K562 (cell line): ENCODE data around the gene LTBP1. TPM values are rescaled to one million over a fixed set of nuclear protein-coding genes. Genes with fewer than 3 reads are reported as not detected.

Experiments
- ATAC-seq: fragments of 200-7000 bp; cut with Tn5 transposase; 3 replicates; pipeline ENCODE4 v1.9.1; 2020; ENCODE audit warnings: moderate library complexity
- BruUV-seq: library from RNA; stranded (reverse); fragments of 400-500 nt; replicated peaks from 2 replicates; lab custom pipeline; 2021; lab: Mats Ljungman, UMichigan
- CTCF ChIA-PET: fragments of 300-600 bp; formaldehyde crosslinking; extraction: SDS; loops from one replicate; lab custom pipeline; 2021; ENCODE audit warnings: low intra/inter-chr PET ratio; lab: Yijun Ruan, JAX
- POLR2A ChIA-PET: fragments of 300-600, 350-650 bp; sonication (Branson Sonifier 250); formaldehyde crosslinking; extraction: SDS; loops from one replicate; lab custom pipeline; 2021; ENCODE audit warnings: antibody characterized with exemption, inconsistent platforms; lab: Yijun Ruan, JAX
- DNase-seq, 4 experiments: peaks; one replicate each; pipeline versions ENCODE4 v3.0.0 to v3.0.0-alpha.2; 2011 to 2018; ENCODE audit warnings: low spot score in 3 of 4, mixed read lengths in 3 of 4; ENCODE audit errors: extremely low read depth in 1 of 4
- FAIRE-seq: peaks from 2 replicates; lab custom pipeline; 2011; peaks lifted over from hg19 to GRCh38; lab: Jason Lieb, UNC
- H2AFZ ChIP-seq: 2 replicates; pipeline ENCODE4 v1.6.0; 2011; ENCODE audit warnings: low read depth, low read length, control low read depth, inconsistent platforms
- H3K27ac ChIP-seq: fragments of 200-600 bp; 3 replicates; pipeline ENCODE4 v1.8.0; 2011; ENCODE audit warnings: low read depth, mild to moderate bottlenecking, control low read depth, inconsistent platforms, low read length, moderate library complexity, mixed read lengths; ENCODE audit errors: extremely low read depth
- H3K27me3 ChIP-seq, 2 experiments: fragments of 300-600 bp in 1 of 2; 2 replicates in 1 of 2; 3 replicates in 1 of 2; pipeline versions ENCODE4 v1.6.0 to v1.8.0; 2011; ENCODE audit warnings: inconsistent platforms in 2 of 2, low read length in 2 of 2, mild to moderate bottlenecking in 1 of 2, mixed read lengths in 1 of 2, moderate library complexity in 1 of 2; ENCODE audit not compliant: control insufficient read depth in 2 of 2, insufficient read depth in 2 of 2
- H3K36me3 ChIP-seq: fragments of 300-600 bp; 3 replicates; pipeline ENCODE4 v1.8.0; 2011; ENCODE audit warnings: mild to moderate bottlenecking, low read length, inconsistent platforms; ENCODE audit not compliant: control insufficient read depth, insufficient read depth
- H3K4me1 ChIP-seq, 2 experiments: fragments of 200-600 bp in 1 of 2; replicated peaks in 1 of 2; 2 replicates in 1 of 2; 3 replicates in 1 of 2; pipeline versions ENCODE4 v1.5.1 to v1.8.0; 2011; ENCODE audit warnings: inconsistent platforms in 2 of 2, low read length in 2 of 2, mild to moderate bottlenecking in 1 of 2, mixed read lengths in 1 of 2, moderate library complexity in 1 of 2; ENCODE audit not compliant: control insufficient read depth in 2 of 2, insufficient read depth in 2 of 2
- H3K4me2 ChIP-seq: 2 replicates; pipeline ENCODE4 v1.6.1; 2011; ENCODE audit warnings: low read length, control low read depth, inconsistent platforms, mixed read lengths; ENCODE audit not compliant: insufficient read depth
- H3K4me3 ChIP-seq: fragments of 200-600 bp; sonication (generic), shearing (Covaris generic); 2 replicates; pipeline ENCODE4 v1.5.1; 2016; ENCODE audit warnings: control low read depth, inconsistent platforms
- H3K79me2 ChIP-seq: fragments of 200-600 bp; 3 replicates; pipeline ENCODE4 v1.8.0; 2011; ENCODE audit warnings: low read length, inconsistent platforms; ENCODE audit not compliant: control insufficient read depth, insufficient read depth
- H3K9ac ChIP-seq, 2 experiments: 2 replicates each; pipeline versions ENCODE4 v1.6.0 to v1.6.1; 2011; ENCODE audit warnings: low read depth in 2 of 2, low read length in 2 of 2, control low read depth in 1 of 2, inconsistent platforms in 1 of 2, mild to moderate bottlenecking in 1 of 2, mixed read lengths in 1 of 2; ENCODE audit not compliant: insufficient read depth in 1 of 2
- H3K9me1 ChIP-seq: one replicate; pipeline ENCODE4 v1.6.0; 2011; ENCODE audit warnings: inconsistent platforms, mild to moderate bottlenecking, low read length, moderate library complexity; ENCODE audit not compliant: control insufficient read depth, insufficient read depth
- H3K9me3 ChIP-seq: replicated peaks from 2 replicates; pipeline ENCODE4 v1.5.1; 2011; ENCODE audit warnings: low read depth, low read length, inconsistent platforms; ENCODE audit not compliant: control insufficient read depth, insufficient read depth
- H4K20me1 ChIP-seq: replicated peaks from 2 replicates; pipeline ENCODE4 v1.6.1; 2011; ENCODE audit warnings: low read length, inconsistent platforms, mixed read lengths; ENCODE audit not compliant: control insufficient read depth, insufficient read depth
- BRD4 ChIP-seq: fragments of 200-600 bp; sonication (generic); IDR thresholded peaks from 2 replicates; pipeline ENCODE4 v1.6.1; 2017; ENCODE audit warnings: inconsistent platforms
- FOXP1 ChIP-seq: sonication (generic); formaldehyde crosslinking; IDR thresholded peaks from 2 replicates; pipeline ENCODE4 v1.8.0; 2022; ENCODE audit warnings: mild to moderate bottlenecking, missing genetic modification reagents
- KDM5B ChIP-seq: fragments of 200-600 bp; sonication (generic); IDR thresholded peaks from 2 replicates; pipeline ENCODE4 v1.6.1; 2012; ENCODE audit warnings: low read depth, mild to moderate bottlenecking, moderate library complexity, low read length, control low read depth, inconsistent platforms; ENCODE audit not compliant: insufficient replicate concordance
- MCM3 ChIP-seq: fragments of 450-650 bp; IDR thresholded peaks from 2 replicates; pipeline ENCODE4 v1.6.1; 2016
- NFYB ChIP-seq: IDR thresholded peaks from 2 replicates; pipeline ENCODE4 v1.6.1; 2011; ENCODE audit warnings: mild to moderate bottlenecking, moderate library complexity; ENCODE audit not compliant: insufficient read length; ENCODE audit errors: extremely low read depth
- POLR2G ChIP-seq: fragments of 200-400 bp; formaldehyde crosslinking; IDR thresholded peaks from 2 replicates; pipeline ENCODE4 v1.6.1; 2017; ENCODE audit warnings: low read depth, mild to moderate bottlenecking, antibody characterized with exemption, low read length, moderate library complexity
- SMARCA5 ChIP-seq: fragments of 450-650 bp; IDR thresholded peaks from 2 replicates; pipeline ENCODE4 v1.6.1; 2016
- TSC22D4 ChIP-seq: fragments of 450-650 bp; IDR thresholded peaks from 2 replicates; pipeline ENCODE4 v1.6.1; 2016; ENCODE audit warnings: missing genetic modification characterization, missing biosample characterization, control low read depth
- ZNF121 ChIP-seq: sonication (generic); formaldehyde crosslinking; conservative IDR thresholded peaks from 2 replicates; pipeline ENCODE4 v1.8.0; 2022; ENCODE audit warnings: missing genetic modification reagents
- WGBS: fragments of 100-300 bp; shearing (Covaris generic); methylation state at CpG from one replicate; pipeline ENCODE4 v1.1.6; 2016; ENCODE audit warnings: low coverage, mixed read lengths; ENCODE audit not compliant: insufficient coverage; ENCODE audit errors: missing lambda C conversion rate; 5-methylcytosine and 5-hydroxymethylcytosine counted together
- in situ Hi-C: fragments of 300-500 bp; cut with MboI; formaldehyde crosslinking; loops from 4 replicates; pipeline ENCODE4 v1.15.0; 2018; ENCODE audit warnings: inconsistent platforms, mixed read lengths
- intact Hi-C: fragments of 100-400 bp; cut with micrococcal nuclease; formaldehyde crosslinking; loops from 2 replicates; pipeline ENCODE4 v1.14.2; 2022
- polyA plus RNA-seq, 8 experiments: library from polyadenylated mRNA; depleted of rRNA in 4 of 8; stranded (reverse) in 5 of 8; unstranded in 3 of 8; fragments of >200 nt; fragmentation: Nextera tagmentation in 2 of 8; fragmentation: Illumina TruSeq in 1 of 8; extraction: Ambion mirVana in 2 of 8; extraction: Trizol in 1 of 8; gene quantifications; 2 replicates each; pipeline versions ENCODE4 v1.2.1 to v1.2.3, GENCODE V29; 2011 to 2014; ENCODE audit warnings: inconsistent platforms in 1 of 8, missing spikeins in 1 of 8
- total RNA-seq, 7 experiments: library from RNA; depleted of rRNA in 6 of 7; stranded (reverse); fragments of >200 nt in 6 of 7; fragmentation: Illumina TruSeq in 2 of 7; extraction: Trizol in 2 of 7; gene quantifications; 2 replicates each; pipeline versions ENCODE4 v1.2.1 to v1.2.3, GENCODE V29; 2011 to 2021; ENCODE audit warnings: low replicate concordance in 1 of 7
- TF ChIP-seq, protein P1 (sequence below): fragments of 450-650 bp; IDR thresholded peaks from 2 replicates; pipeline ENCODE4 v1.6.1; 2018; ENCODE audit not compliant: partially characterized antibody

Gene LTBP1
- total and polyA plus RNA-seq, 9 of the 15 experiments (the other 6 are each of a cell fraction or from before 2014, with no cell fraction given) = 3.6 to 16.4 (median 8.5) TPM

DNA sequence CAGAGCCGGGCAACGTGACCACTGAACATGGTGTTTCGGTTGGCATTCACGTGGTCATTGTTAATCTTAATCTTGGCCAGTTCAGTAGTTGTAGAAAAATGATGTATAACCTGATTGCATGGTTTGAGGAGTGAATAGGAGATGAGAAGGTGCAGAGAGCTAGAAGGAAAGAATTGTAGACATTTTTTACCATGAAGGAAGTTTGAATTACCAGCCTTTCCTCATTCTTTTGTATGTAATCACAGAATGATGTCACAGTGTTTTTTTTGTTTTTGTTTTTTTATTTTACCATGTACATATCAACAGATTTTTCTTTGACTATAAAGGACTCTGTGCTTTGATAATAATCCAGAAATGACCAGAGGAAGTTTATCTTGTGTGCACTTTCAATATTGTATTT is 126.3 kb downstream of the LTBP1 start:
- Histone ChIP-seq H3K9ac (no peak overlapping the region), H3K27me3 (no peaks in the 10 kb centered on the region), H3K79me2 (no peaks in the 10 kb centered on the region), H3K27ac (no peak overlapping the region), H4K20me1 (no peaks in the 10 kb centered on the region), H3K36me3 (no peaks in the 10 kb centered on the region; the same call in 2 of the 3 replicates), H3K4me3 (no peak overlapping the region), H2AFZ (no peak overlapping the region), H3K4me1 (peaks cover 0 to 7% of the 10 kb centered on the region in 2 experiments; a peak in 2 of 5 replicates), H3K9me3 (no peaks in the 10 kb centered on the region), H3K9me1 (no peaks in the 10 kb centered on the region), H3K4me2 (no peak overlapping the region)
- TF ChIP-seq TSC22D4 (no peak), POLR2G (no peak), MCM3 (no peak), FOXP1 (CRISPR knock-in tag) (no peak), ZNF121 (CRISPR knock-in tag) (no peak), BRD4 (no peak), SMARCA5 (no peak), KDM5B (no peak), NFYB (no peak)
- TF ChIP-seq, protein P1, sequence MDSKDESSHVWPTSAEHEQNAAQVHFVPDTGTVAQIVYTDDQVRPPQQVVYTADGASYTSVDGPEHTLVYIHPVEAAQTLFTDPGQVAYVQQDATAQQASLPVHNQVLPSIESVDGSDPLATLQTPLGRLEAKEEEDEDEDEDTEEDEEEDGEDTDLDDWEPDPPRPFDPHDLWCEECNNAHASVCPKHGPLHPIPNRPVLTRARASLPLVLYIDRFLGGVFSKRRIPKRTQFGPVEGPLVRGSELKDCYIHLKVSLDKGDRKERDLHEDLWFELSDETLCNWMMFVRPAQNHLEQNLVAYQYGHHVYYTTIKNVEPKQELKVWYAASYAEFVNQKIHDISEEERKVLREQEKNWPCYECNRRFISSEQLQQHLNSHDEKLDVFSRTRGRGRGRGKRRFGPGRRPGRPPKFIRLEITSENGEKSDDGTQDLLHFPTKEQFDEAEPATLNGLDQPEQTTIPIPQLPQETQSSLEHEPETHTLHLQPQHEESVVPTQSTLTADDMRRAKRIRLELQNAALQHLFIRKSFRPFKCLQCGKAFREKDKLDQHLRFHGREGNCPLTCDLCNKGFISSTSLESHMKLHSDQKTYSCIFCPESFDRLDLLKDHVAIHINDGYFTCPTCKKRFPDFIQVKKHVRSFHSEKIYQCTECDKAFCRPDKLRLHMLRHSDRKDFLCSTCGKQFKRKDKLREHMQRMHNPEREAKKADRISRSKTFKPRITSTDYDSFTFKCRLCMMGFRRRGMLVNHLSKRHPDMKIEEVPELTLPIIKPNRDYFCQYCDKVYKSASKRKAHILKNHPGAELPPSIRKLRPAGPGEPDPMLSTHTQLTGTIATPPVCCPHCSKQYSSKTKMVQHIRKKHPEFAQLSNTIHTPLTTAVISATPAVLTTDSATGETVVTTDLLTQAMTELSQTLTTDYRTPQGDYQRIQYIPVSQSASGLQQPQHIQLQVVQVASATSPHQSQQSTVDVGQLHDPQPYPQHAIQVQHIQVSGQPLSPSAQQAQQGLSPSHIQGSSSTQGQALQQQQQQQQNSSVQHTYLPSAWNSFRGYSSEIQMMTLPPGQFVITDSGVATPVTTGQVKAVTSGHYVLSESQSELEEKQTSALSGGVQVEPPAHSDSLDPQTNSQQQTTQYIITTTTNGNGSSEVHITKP = no peak
- FAIRE-seq (no peak), ATAC-seq (no peak), DNase-seq (no peak)
- no TSS peak for BruUV-seq
- WGBS = 31% methylated on average over 4 of the region's 4 CpGs
- intact Hi-C loops = no loop called here
- ChIA-PET POLR2A (no interaction called here), CTCF (no interaction called here)
- in situ Hi-C loops = no loop called here
